GM23248 (cell line): ENCODE results near the gene RNF125. TPM values are rescaled to one million over a fixed set of nuclear protein-coding genes. Genes with fewer than 3 reads are reported as not detected.
A peak's percentile ranks its signal among the peaks of the same experiment; 100 is the strongest.

Experiments used
- DNase-seq: peaks from one replicate; pipeline ENCODE4 v3.0.0-alpha.2; 2015
- H2AFZ ChIP-seq: fragments of 200-600 bp; sonication (generic); 2 replicates; pipeline ENCODE4 v1.6.1; 2016; ENCODE audit warnings: antibody characterized with exemption
- H3F3A ChIP-seq: fragments of 200-600 bp; sonication (generic); 2 replicates; pipeline ENCODE4 v1.6.1; 2016; ENCODE audit warnings: mild to moderate bottlenecking, antibody characterized with exemption, mixed run types; ENCODE audit not compliant: insufficient read depth
- H3K27ac ChIP-seq: fragments of 200-600 bp; sonication (generic); 2 replicates; pipeline ENCODE4 v1.5.1; 2016; ENCODE audit warnings: mild to moderate bottlenecking
- H3K27me3 ChIP-seq: fragments of 200-600 bp; sonication (generic); replicated peaks from 2 replicates; pipeline ENCODE4 v1.6.1; 2016; ENCODE audit warnings: mild to moderate bottlenecking; ENCODE audit not compliant: insufficient read depth
- H3K36me3 ChIP-seq: fragments of 200-600 bp; sonication (generic); 2 replicates; pipeline ENCODE4 v1.6.1; 2016; ENCODE audit warnings: low read depth, mild to moderate bottlenecking
- H3K4me1 ChIP-seq: fragments of 200-600 bp; sonication (generic); 2 replicates; pipeline ENCODE4 v1.6.1; 2016; ENCODE audit warnings: mild to moderate bottlenecking; ENCODE audit not compliant: insufficient read depth
- H3K4me2 ChIP-seq: fragments of 200-600 bp; sonication (generic); one replicate; pipeline ENCODE4 v1.6.1; 2016; ENCODE audit warnings: mild to moderate bottlenecking; ENCODE audit not compliant: unreplicated experiment
- H3K4me3 ChIP-seq: fragments of 200-600 bp; sonication (generic); 2 replicates; pipeline ENCODE4 v1.5.1; 2016; ENCODE audit warnings: mild to moderate bottlenecking
- H3K79me2 ChIP-seq: fragments of 200-600 bp; sonication (generic); 2 replicates; pipeline ENCODE4 v1.6.1; 2016; ENCODE audit warnings: mild to moderate bottlenecking; ENCODE audit not compliant: insufficient read depth
- H3K9ac ChIP-seq: fragments of 200-600 bp; sonication (generic); 2 replicates; pipeline ENCODE4 v1.6.1; 2016; ENCODE audit warnings: mild to moderate bottlenecking
- H3K9me2 ChIP-seq: fragments of 200-600 bp; sonication (generic); 2 replicates; pipeline ENCODE4 v1.6.1; 2016; ENCODE audit warnings: mixed run types, mild to moderate bottlenecking, moderate library complexity; ENCODE audit not compliant: insufficient read depth
- H3K9me3 ChIP-seq: fragments of 200-600 bp; sonication (generic); one replicate; pipeline ENCODE4 v1.6.1; 2017; ENCODE audit warnings: low read depth
- H4K20me1 ChIP-seq: fragments of 200-600 bp; sonication (generic); 2 replicates; pipeline ENCODE4 v1.6.0; 2016; ENCODE audit not compliant: insufficient read depth
- EZH2 ChIP-seq: fragments of 200-600 bp; sonication (generic); IDR thresholded peaks from 2 replicates; pipeline ENCODE4 v1.6.1; 2018; ENCODE audit warnings: antibody characterized with exemption, mild to moderate bottlenecking; ENCODE audit not compliant: insufficient read depth, poor library complexity, severe bottlenecking
- EZH2phosphoT487 ChIP-seq: fragments of 200-600 bp; sonication (generic); IDR thresholded peaks from 2 replicates; pipeline ENCODE4 v1.6.1; 2018; ENCODE audit warnings: antibody characterized with exemption, moderate library complexity, mild to moderate bottlenecking, low read depth; ENCODE audit not compliant: insufficient read depth
- WGBS, 2 experiments: methylation state at CpG; one replicate each; pipeline ENCODE4 v1.1.6; 2015 to 2017; ENCODE audit warnings: low lambda C conversion rate in 2 of 2, low coverage in 1 of 2; ENCODE audit errors: missing lambda C conversion rate in 2 of 2; 5-methylcytosine and 5-hydroxymethylcytosine counted together
- in situ Hi-C: fragments of 300-500 bp; cut with MboI; formaldehyde crosslinking; loops from 2 replicates; pipeline ENCODE4 v1.15.0; 2020
- polyA plus RNA-seq: library from polyadenylated mRNA; unstranded; fragments of >200 nt; fragmentation: Nextera tagmentation; extraction: Ambion mirVana; gene quantifications from 2 replicates; pipeline ENCODE4 v1.2.1, GENCODE V29; 2016
- total RNA-seq: library from RNA; depleted of rRNA; stranded (reverse); fragments of >200 nt; shearing (Covaris generic); gene quantifications from 2 replicates; pipeline ENCODE4 v1.2.3, GENCODE V29; 2014; rRNA removed

The RNF125 gene
- total RNA-seq = 0.32 and 1.4 TPM in 2 replicates
- polyA plus RNA-seq = 0.18 and 0.77 TPM in 2 replicates

GRCh38 chr18:32018331-32019250, at the start of gene RNF125:
Gene RNF125, plus strand, starts transcription at chr18:32018825. Its CDS starts 39 bp downstream, at chr18:32018864.
- Histone ChIP-seq H3K9me3 (no peaks in the 10 kb centered on the region), H4K20me1 (no peaks in the 10 kb centered on the region), H2AFZ (peak within 1 kb of the TSS; percentile 90), H3F3A (no peaks in the 10 kb centered on the region), H3K9me2 (no peaks in the 10 kb centered on the region), H3K4me1 (no peaks in the 10 kb centered on the region), H3K27ac (no peak within 1 kb of the TSS), H3K4me3 (peak within 1 kb of the TSS; percentile 71), H3K27me3 (0 out of 2 replicates have a peak, but pooled peaks cover 4% of the 10 kb centered on the region), H3K79me2 (no peaks in the 10 kb centered on the region), H3K4me2 (peak within 1 kb of the TSS; percentile 83), H3K9ac (peak within 1 kb of the TSS; percentile 60), H3K36me3 (no peaks in the 10 kb centered on the region)
- TF ChIP-seq EZH2 = no peak
- no peak for TF ChIP-seq EZH2phosphoT487
- 3% methylated on average over 60 to 66 of the region's 66 CpGs for WGBS, 2 experiments
- DNase-seq = peak; percentile 84
- in situ Hi-C loops = no loop called here

- Histone ChIP-seq H3K9me3 (no peaks in the 10 kb centered on the region), H3K79me2 (no peaks in the 10 kb centered on the region), H3K27me3 (no peaks in the 10 kb centered on the region), H3F3A (no peaks in the 10 kb centered on the region), H3K4me2 (no peak overlapping the region), H3K9me2 (no peaks in the 10 kb centered on the region), H2AFZ (no peak overlapping the region), H3K9ac (no peak overlapping the region), H4K20me1 (no peaks in the 10 kb centered on the region), H3K36me3 (no peaks in the 10 kb centered on the region), H3K4me1 (no peaks in the 10 kb centered on the region), H3K27ac (no peak overlapping the region), H3K4me3 (no peak overlapping the region)
- in situ Hi-C loops = loop anchor here (25.0 kb wide), 2 partner anchors 233 to 408 kb away; no protein-coding TSS in a partner anchor
- 41 to 49% methylated on average over 3 of the region's 3 CpGs for WGBS, 2 experiments
- TF ChIP-seq EZH2 = no peak
- no peak for TF ChIP-seq EZH2phosphoT487
- no peak for DNase-seq
Measured at GRCh38 chr18:31970617-31971016, 48.0 kb upstream of the RNF125 start.

- no peak overlapping the region for H2AFZ ChIP-seq
- H3F3A ChIP-seq = no peaks in the 10 kb centered on the region
- no peak for TF ChIP-seq EZH2phosphoT487
- TF ChIP-seq EZH2 = no peak
- no peak overlapping the region for H3K9ac ChIP-seq
- no peaks in the 10 kb centered on the region for H4K20me1 ChIP-seq
- no peak overlapping the region for H3K4me2 ChIP-seq
- H3K4me3 ChIP-seq = no peak overlapping the region
- no peak overlapping the region for H3K27ac ChIP-seq
- no peaks in the 10 kb centered on the region for H3K36me3 ChIP-seq
- WGBS, 2 experiments = 51 to 55% methylated on average over 4 of the region's 4 CpGs
- H3K9me2 ChIP-seq = no peaks in the 10 kb centered on the region
- DNase-seq = peak; percentile 3
- no peaks in the 10 kb centered on the region for H3K9me3 ChIP-seq
- no peaks in the 10 kb centered on the region for H3K4me1 ChIP-seq
- no peaks in the 10 kb centered on the region for H3K79me2 ChIP-seq
- in situ Hi-C loops = loop anchor here (25.0 kb wide), 2 partner anchors 237 to 412 kb away; no protein-coding TSS in a partner anchor
- H3K27me3 ChIP-seq = no peaks in the 10 kb centered on the region
Measured at GRCh38 chr18:31973929-31974546, 44.6 kb upstream of the RNF125 start.

- TF ChIP-seq EZH2 = no peak
- TF ChIP-seq EZH2phosphoT487 = no peak
- H3K9me3 ChIP-seq = no peaks in the 10 kb centered on the region
- H3K9me2 ChIP-seq = no peaks in the 10 kb centered on the region
- in situ Hi-C loops = no loop called here
- H3K4me1 ChIP-seq = no peaks in the 10 kb centered on the region
- no peaks in the 10 kb centered on the region for H3K27me3 ChIP-seq
- H3K36me3 ChIP-seq = no peaks in the 10 kb centered on the region
- DNase-seq = no peak
- no peak overlapping the region for H3K4me3 ChIP-seq
- no peaks in the 10 kb centered on the region for H3K79me2 ChIP-seq
- H3F3A ChIP-seq = no peaks in the 10 kb centered on the region
- 13 to 14% methylated on average over 3 of the region's 3 CpGs for WGBS, 2 experiments
- H3K9ac ChIP-seq = no peak overlapping the region
- H2AFZ ChIP-seq = no peak overlapping the region
- no peaks in the 10 kb centered on the region for H4K20me1 ChIP-seq
- H3K27ac ChIP-seq = no peak overlapping the region
- no peak overlapping the region for H3K4me2 ChIP-seq
Measured at GRCh38 chr18:31976242-31976641, 42.4 kb upstream of the RNF125 start.
